Spleen (tissue), 7 donors: ENCODE results near the gene YES1.

Experiments used
- POLR2A ChIP-seq, 3 donors: fragments of 450-650 bp; IDR thresholded peaks; one replicate each; pipeline ENCODE4 v1.5.1; 2017; ENCODE audit warnings: antibody characterized with exemption in 3 of 3, mild to moderate bottlenecking in 1 of 3
- TF ChIP-seq, protein P1 (sequence below), 11 experiments: fragments of 200-600 bp in 7 of 11; fragments of 450-650 bp in 4 of 11; sonication (generic) in 4 of 11; IDR thresholded peaks in 8 of 11; conservative IDR thresholded peaks in 3 of 11; 1 replicate in 7 of 11; 2 replicates in 4 of 11; pipeline versions ENCODE4 v1.4.0 to v1.8.0; 2016 to 2021; ENCODE audit warnings: antibody characterized with exemption in 11 of 11, inconsistent platforms in 4 of 11, mild to moderate bottlenecking in 1 of 11
- donor health status: DM: no; HTN: no; CAD: no; lungs with moderate emphysema.
- donor health status: DM: no; HTN: no; CAD: no.
- donor health status: DM: no; HTN: no; CAD: no.

DNA sequence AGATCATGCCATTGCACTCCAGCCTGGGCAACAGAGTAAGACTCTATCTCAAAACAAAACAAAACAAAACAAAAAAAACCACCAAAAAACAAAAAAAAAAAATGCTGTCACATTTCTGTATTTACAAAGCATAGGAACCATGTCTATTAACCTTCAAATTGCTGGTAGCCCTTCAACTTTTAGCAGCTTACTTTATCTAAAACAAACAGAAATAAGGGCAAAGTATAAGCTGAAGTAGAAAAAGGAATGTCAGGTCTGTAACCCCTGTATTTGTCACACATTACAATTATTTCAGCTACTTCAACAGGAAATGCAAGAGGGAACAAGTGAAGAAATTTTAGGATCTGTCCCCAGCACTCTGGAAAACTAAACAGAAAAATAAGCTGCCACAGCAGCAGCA is 129.2 kb downstream of the YES1 start:
- no peak for TF ChIP-seq POLR2A (IDR thresholded peaks at IDR 0.05)
- TF ChIP-seq, protein P1, sequence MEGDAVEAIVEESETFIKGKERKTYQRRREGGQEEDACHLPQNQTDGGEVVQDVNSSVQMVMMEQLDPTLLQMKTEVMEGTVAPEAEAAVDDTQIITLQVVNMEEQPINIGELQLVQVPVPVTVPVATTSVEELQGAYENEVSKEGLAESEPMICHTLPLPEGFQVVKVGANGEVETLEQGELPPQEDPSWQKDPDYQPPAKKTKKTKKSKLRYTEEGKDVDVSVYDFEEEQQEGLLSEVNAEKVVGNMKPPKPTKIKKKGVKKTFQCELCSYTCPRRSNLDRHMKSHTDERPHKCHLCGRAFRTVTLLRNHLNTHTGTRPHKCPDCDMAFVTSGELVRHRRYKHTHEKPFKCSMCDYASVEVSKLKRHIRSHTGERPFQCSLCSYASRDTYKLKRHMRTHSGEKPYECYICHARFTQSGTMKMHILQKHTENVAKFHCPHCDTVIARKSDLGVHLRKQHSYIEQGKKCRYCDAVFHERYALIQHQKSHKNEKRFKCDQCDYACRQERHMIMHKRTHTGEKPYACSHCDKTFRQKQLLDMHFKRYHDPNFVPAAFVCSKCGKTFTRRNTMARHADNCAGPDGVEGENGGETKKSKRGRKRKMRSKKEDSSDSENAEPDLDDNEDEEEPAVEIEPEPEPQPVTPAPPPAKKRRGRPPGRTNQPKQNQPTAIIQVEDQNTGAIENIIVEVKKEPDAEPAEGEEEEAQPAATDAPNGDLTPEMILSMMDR (IDR thresholded peaks at IDR 0.05 in 8 of 11, conservative IDR thresholded peaks at IDR 0.05 in 3 of 11), result no peak
